Transverse colon (tissue), 4 donors: Measurements from ENCODE around the gene PHF21A. TPM values are rescaled to one million over a fixed set of nuclear protein-coding genes. Genes with fewer than 3 reads are reported as not detected.

Experiments used
- DNase-seq: peaks from one replicate; pipeline ENCODE4 v3.0.0-alpha.2; 2019
- H3K27ac ChIP-seq, 4 donors: fragments of 200-600 bp; sonication (generic); 2 replicates each; pipeline ENCODE4 v1.5.1; 2016 to 2018; ENCODE audit warnings: inconsistent platforms in 4 of 4
- H3K27me3 ChIP-seq: fragments of 200-600 bp; sonication (generic); 2 replicates; pipeline ENCODE4 v1.5.1; 2017; ENCODE audit warnings: inconsistent platforms
- H3K36me3 ChIP-seq, 4 donors: fragments of 200-600 bp; sonication (generic); 2 replicates each; pipeline ENCODE4 v1.5.1; 2017 to 2019; ENCODE audit warnings: inconsistent platforms in 4 of 4
- H3K4me1 ChIP-seq, 4 donors: fragments of 200-600 bp; sonication (generic); 2 replicates each; pipeline ENCODE4 v1.5.1; 2017 to 2020; ENCODE audit warnings: inconsistent platforms in 4 of 4
- H3K4me3 ChIP-seq, 4 donors: fragments of 200-600 bp; sonication (generic); 1 replicate in 1 of 4; 2 replicates in 3 of 4; pipeline versions ENCODE4 v1.5.1 to v1.6.1; 2017 to 2019; ENCODE audit warnings: inconsistent platforms in 4 of 4
- H3K9me3 ChIP-seq, 2 donors: fragments of 200-600 bp; sonication (generic); 2 replicates each; pipeline ENCODE4 v1.5.1; 2017 to 2019; ENCODE audit warnings: inconsistent platforms in 2 of 2
- CTCF ChIP-seq, 5 experiments: fragments of 200-600 bp in 3 of 5; fragments of 450-650 bp in 2 of 5; sonication (generic) in 3 of 5; IDR thresholded peaks; 1 replicate in 2 of 5; 2 replicates in 3 of 5; pipeline ENCODE4 v1.5.1; 2016 to 2017; ENCODE audit warnings: antibody characterized with exemption in 5 of 5, inconsistent platforms in 3 of 5, mild to moderate bottlenecking in 2 of 5, moderate library complexity in 1 of 5
- EP300 ChIP-seq: sonication (generic); formaldehyde crosslinking; IDR thresholded peaks from one replicate; pipeline ENCODE4 v1.6.1; 2017; ENCODE audit warnings: antibody characterized with exemption, low read depth
- POLR2A ChIP-seq: fragments of 450-650 bp; IDR thresholded peaks from one replicate; pipeline ENCODE4 v1.6.1; 2016; ENCODE audit warnings: antibody characterized with exemption, mild to moderate bottlenecking, moderate library complexity
- POLR2AphosphoS5 ChIP-seq, 3 donors: sonication (generic); formaldehyde crosslinking; IDR thresholded peaks; one replicate each; pipeline ENCODE4 v1.6.1; 2016; ENCODE audit warnings: antibody characterized with exemption in 3 of 3
- WGBS, 2 donors: methylation state at CpG; one replicate each; pipeline ENCODE4 v1.1.5; 2018; ENCODE audit warnings: low coverage in 1 of 2; 5-methylcytosine and 5-hydroxymethylcytosine counted together
- in situ Hi-C, 4 donors: fragments of 200-750 bp; cut with MboI; loops; one replicate each; pipeline versions ENCODE4 v1.15.0 to v1.15.1; 2017; ENCODE audit warnings: low sequenced_read_pairs in 3 of 4, low pct_ligation_motif_present in 1 of 4, low pct_unique_long_range_greater_than_20kb in 1 of 4
- intact Hi-C: fragments of 100-400 bp; cut with DNase I; formaldehyde crosslinking; loops from one replicate; pipeline ENCODE4 v1.15.1; 2023; ENCODE audit warnings: low total_unique reads
- total RNA-seq, 4 donors: library from RNA; depleted of rRNA; stranded (reverse); fragments of >200 nt; gene quantifications; one replicate each; pipeline ENCODE4 v1.1.0, GENCODE V29; 2016

PHF21A gene
- total RNA-seq, 4 donors from 2014 or later, result 18.6 to 57.2 (median 40.2) TPM

- H3K27ac ChIP-seq, result no peak overlapping the region
- TF ChIP-seq CTCF (IDR thresholded peaks at IDR 0.05) (no peak), POLR2AphosphoS5 (IDR thresholded peaks at IDR 0.05) (no peak), EP300 (no peak), POLR2A (no peak)
- H3K9me3 ChIP-seq, result no peaks in the 10 kb centered on the region
- in situ Hi-C loops, result no loop called here
- H3K4me1 ChIP-seq, result no peaks in the 10 kb centered on the region
- H3K4me3 ChIP-seq, result no peak overlapping the region
- peaks cover 0 to 11% (median 4%) of the 10 kb centered on the region in 4 donors for H3K36me3 ChIP-seq
- no peaks in the 10 kb centered on the region for H3K27me3 ChIP-seq
- intact Hi-C loops, result no loop called here
- DNase-seq, result no peak
- 53 to 61% methylated on average over 3 to 4 of the region's 4 CpGs for WGBS, 2 donors
Observed at GRCh38 chr11:46072172-46072964, 48.9 kb downstream of the PHF21A start.

- H3K27me3 ChIP-seq, result no peaks in the 10 kb centered on the region
- 91% methylated on average over 1 of the region's 1 CpG; no CpG with 5 or more reads in 1 of the 2 donors for WGBS, 2 donors
- no peaks in the 10 kb centered on the region for H3K4me1 ChIP-seq
- TF ChIP-seq CTCF (IDR thresholded peaks at IDR 0.05) (no peak), EP300 (no peak), POLR2A (no peak), POLR2AphosphoS5 (IDR thresholded peaks at IDR 0.05) (no peak)
- no peaks in the 10 kb centered on the region for H3K9me3 ChIP-seq
- no peak for DNase-seq
- in situ Hi-C loops (no loop called here), intact Hi-C loops (no loop called here)
- peaks cover 0 to 5% (median under 1%) of the 10 kb centered on the region in 4 donors for H3K36me3 ChIP-seq
- H3K27ac ChIP-seq, result no peak overlapping the region
- no peak overlapping the region for H3K4me3 ChIP-seq
Observed at GRCh38 chr11:46071091-46071490, 50.2 kb downstream of the PHF21A start.

GRCh38 chr11:46069595-46069994 lies 51.7 kb downstream of the PHF21A start:
- no peak for DNase-seq
- no peak overlapping the region for H3K4me3 ChIP-seq
- in situ Hi-C loops, result no loop called here
- no peaks in the 10 kb centered on the region for H3K27me3 ChIP-seq
- no peak overlapping the region for H3K27ac ChIP-seq
- WGBS, 2 donors, result 89 to 93% methylated on average over 3 of the region's 3 CpGs
- H3K4me1 ChIP-seq, result no peaks in the 10 kb centered on the region
- no peaks in the 10 kb centered on the region for H3K36me3 ChIP-seq
- no peaks in the 10 kb centered on the region for H3K9me3 ChIP-seq
- no peak for TF ChIP-seq CTCF (IDR thresholded peaks at IDR 0.05)
- no peak for TF ChIP-seq POLR2A
- TF ChIP-seq EP300, result no peak
- TF ChIP-seq POLR2AphosphoS5 (IDR thresholded peaks at IDR 0.05), result no peak
- intact Hi-C loops, result no loop called here

GRCh38 chr11:46066335-46066734 lies 54.9 kb downstream of the PHF21A start:
- H3K27me3 ChIP-seq, result no peaks in the 10 kb centered on the region
- no peaks in the 10 kb centered on the region for H3K36me3 ChIP-seq
- WGBS, 2 donors, result 94 to 100% methylated on average over 4 of the region's 4 CpGs
- intact Hi-C loops (no loop called here), in situ Hi-C loops (no loop called here)
- H3K9me3 ChIP-seq, result no peaks in the 10 kb centered on the region
- no peak for DNase-seq
- H3K4me3 ChIP-seq, result no peak overlapping the region
- no peak overlapping the region for H3K27ac ChIP-seq
- peaks cover 0 to 3% (median 0%) of the 10 kb centered on the region in 4 donors for H3K4me1 ChIP-seq
- TF ChIP-seq CTCF (IDR thresholded peaks at IDR 0.05) (no peak), POLR2A (no peak), EP300 (no peak), POLR2AphosphoS5 (IDR thresholded peaks at IDR 0.05) (no peak)
